NOMO-1 (cell line): ENCODE data around the gene TMEM69.
"Not testable (repeated sequence)": the region's sequence is repeated elsewhere in the genome, so short reads cannot be mapped to it uniquely, and the experiment has no call there.

ENCODE experiments used
- DNase-seq, 2 experiments: peaks; one replicate each; lab custom pipeline; 2025; ENCODE audit not compliant: unreplicated experiment in 2 of 2; lab: John Stamatoyannopoulos, UW

The TMEM69 gene

GRCh38 chr1:45687754-45688740 is at the start of gene TMEM69:
Gene TMEM69, plus strand, starts transcription at chr1:45688181. Its CDS starts 2,888 bp downstream, at chr1:45691069.
- DNase-seq = peak; percentile 86 to 89

- no peak for DNase-seq
These were observed 47.7 kb upstream of the TMEM69 start for GRCh38 chr1:45640293-45640692.

- DNase-seq = no peak
These were observed 44.7 kb upstream of the TMEM69 start for GRCh38 chr1:45643321-45643720.

- DNase-seq = no peak
These were observed 44.0 kb upstream of the TMEM69 start for GRCh38 chr1:45643978-45644377.

- peak in 1 of 2 experiments; percentile 31 for DNase-seq
These were observed 43.3 kb upstream of the TMEM69 start for GRCh38 chr1:45644661-45645060.

- DNase-seq = peak in 1 of 2 experiments; percentile 11
These were observed 40.5 kb upstream of the TMEM69 start for GRCh38 chr1:45647248-45648021.

- DNase-seq = no peak
These were observed 33.3 kb upstream of the TMEM69 start for GRCh38 chr1:45654540-45655280.

- no peak for DNase-seq
These were observed 31.3 kb upstream of the TMEM69 start for GRCh38 chr1:45656573-45657226.

- no peak for DNase-seq
These were observed 29.8 kb upstream of the TMEM69 start for GRCh38 chr1:45658171-45658570.

GRCh38 chr1:45659222-45659621 is 28.8 kb upstream of the TMEM69 start:
- DNase-seq = no peak

GRCh38 chr1:45660336-45660735 is 27.6 kb upstream of the TMEM69 start:
- DNase-seq = no peak

- DNase-seq = no peak
These were observed 21.1 kb upstream of the TMEM69 start for GRCh38 chr1:45666836-45667235.

GRCh38 chr1:45667321-45668111 is 20.5 kb upstream of the TMEM69 start:
- DNase-seq = no peak

- no peak for DNase-seq
These were observed 19.5 kb upstream of the TMEM69 start for GRCh38 chr1:45668526-45668925.

GRCh38 chr1:45669379-45669778 is 18.6 kb upstream of the TMEM69 start:
- DNase-seq = no peak

- no peak for DNase-seq
These were observed 17.9 kb upstream of the TMEM69 start for GRCh38 chr1:45669859-45670655.

- no peak for DNase-seq
These were observed 14.0 kb upstream of the TMEM69 start for GRCh38 chr1:45673956-45674355.

- no peak for DNase-seq
These were observed 13.5 kb upstream of the TMEM69 start for GRCh38 chr1:45674478-45674877.

- DNase-seq = not testable (repeated sequence)
These were observed 11.4 kb upstream of the TMEM69 start for GRCh38 chr1:45676553-45676952.
